ENCODE results near the gene CTAGE4.
"Not testable (repeated sequence)": the region's sequence is repeated elsewhere in the genome, so short reads cannot be mapped to it uniquely, and the experiment has no call there.

Gene CTAGE4

DNA sequence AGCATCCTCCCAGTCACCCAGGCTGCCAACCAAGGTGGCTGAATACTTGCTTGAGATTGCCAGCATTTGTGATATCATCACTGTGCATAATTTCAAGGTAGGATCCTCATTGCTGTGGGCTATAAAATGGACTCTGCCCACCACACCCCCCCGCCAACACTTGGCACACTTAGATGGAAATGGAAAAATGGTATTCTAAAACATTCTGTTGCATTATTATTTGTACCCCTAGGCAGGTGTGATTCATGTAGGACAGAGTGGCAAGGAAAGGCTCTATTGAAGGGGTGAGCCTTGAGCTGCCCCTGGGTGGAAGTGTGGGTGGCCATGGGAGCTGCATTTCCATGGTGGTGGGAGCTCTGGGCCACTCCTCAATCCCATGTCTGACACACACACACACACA is 35.3 kb downstream of the CTAGE4 start:
- not testable (repeated sequence) for DNase-seq

DNA sequence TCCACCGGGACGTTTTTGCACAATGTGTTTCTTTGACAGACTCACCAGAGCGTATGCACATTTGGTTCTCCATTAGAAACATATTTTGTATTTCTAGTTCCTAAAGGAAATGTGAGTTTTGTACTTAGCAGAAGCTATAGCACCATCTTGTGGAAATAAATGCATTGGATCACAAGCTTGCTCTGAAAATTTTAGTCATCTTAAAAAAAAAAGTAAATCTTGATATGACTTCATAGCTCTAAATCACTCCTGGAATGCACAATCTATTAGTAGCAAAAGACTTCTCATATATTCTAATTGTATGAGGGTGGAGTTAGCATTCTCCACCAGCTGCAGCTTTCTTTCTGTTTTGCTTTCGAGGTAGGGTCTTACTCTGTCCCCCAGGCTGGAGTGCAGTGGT is 35.9 kb downstream of the CTAGE4 start:
- not testable (repeated sequence) for DNase-seq

DNA sequence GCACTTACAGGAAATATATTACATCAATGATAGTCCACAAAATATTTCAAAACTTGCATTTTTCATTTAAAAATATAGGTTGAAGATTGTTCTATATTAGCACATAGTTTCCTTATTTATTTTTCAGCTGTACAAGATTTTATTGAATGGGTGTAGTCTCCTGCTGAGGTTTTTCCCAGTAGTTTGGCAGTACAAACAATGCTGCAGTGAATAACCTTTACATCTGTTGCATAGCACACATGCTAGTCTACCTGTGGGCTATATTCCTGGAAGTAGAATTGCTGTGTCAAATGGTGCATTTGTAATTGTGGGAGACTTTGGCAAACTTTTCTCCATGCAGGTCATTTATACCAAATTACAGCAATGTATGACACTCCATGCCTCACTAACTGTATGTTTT is 37.3 kb downstream of the CTAGE4 start:
- not testable (repeated sequence) for DNase-seq

DNA sequence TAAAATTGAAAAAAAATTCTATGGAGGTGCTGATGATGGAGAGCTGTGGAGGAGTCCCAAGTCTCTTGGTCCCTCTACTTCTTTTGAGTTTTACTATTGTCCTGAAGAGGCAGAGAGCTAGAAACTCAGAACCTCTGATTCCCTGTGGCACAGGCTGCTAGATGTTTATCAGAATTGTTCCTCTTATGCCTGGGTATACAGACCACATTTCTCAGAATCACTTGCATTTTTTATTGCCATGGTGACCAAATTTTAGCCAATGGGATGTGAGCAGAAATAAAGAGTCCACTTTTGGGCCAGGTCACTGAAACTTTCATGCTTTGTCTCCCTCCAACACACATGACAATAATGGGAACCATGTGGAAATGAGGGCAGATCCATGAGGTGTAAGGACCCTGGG is 40.4 kb downstream of the CTAGE4 start:
- not testable (repeated sequence) for DNase-seq

DNA sequence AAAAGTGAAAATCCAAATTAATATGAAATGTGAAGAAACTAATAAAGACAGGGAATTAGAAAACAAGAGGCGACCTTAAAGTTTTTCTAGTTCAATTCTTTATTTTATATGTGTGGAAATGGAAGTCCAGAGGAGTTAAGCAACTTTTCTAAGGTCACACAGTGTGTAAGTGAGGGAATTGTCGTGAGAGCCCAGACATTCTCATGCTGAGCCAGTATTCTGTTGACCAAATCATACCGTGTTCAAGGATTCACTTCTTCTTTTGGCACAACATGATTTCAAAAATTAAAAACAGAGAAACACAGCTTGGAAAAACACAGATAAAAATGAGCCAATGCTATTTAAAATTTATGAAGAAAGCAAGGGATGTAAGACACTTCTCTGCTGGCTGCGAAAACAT is 43.6 kb downstream of the CTAGE4 start:
- not testable (repeated sequence) for DNase-seq

DNA sequence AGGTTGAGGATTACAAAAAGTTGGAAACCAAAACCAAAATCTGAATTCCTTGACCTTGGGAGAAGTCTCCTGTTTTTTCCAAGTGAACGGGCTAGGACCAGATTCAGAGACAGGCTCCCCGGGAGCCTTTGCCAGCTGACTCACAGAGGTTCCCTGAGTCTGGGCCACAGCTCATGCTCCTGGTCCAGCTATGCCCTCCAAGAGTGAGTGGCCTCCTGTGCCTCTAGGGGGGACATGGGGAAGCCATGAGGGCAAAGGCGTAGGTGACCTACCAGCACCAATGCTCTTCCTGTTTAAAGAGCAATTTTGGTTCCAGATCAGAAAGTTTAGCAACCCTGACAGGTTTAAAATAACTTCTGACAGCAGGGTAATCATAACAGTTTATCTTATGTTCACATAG is 45.5 kb downstream of the CTAGE4 start:
- not testable (repeated sequence) for DNase-seq

DNA sequence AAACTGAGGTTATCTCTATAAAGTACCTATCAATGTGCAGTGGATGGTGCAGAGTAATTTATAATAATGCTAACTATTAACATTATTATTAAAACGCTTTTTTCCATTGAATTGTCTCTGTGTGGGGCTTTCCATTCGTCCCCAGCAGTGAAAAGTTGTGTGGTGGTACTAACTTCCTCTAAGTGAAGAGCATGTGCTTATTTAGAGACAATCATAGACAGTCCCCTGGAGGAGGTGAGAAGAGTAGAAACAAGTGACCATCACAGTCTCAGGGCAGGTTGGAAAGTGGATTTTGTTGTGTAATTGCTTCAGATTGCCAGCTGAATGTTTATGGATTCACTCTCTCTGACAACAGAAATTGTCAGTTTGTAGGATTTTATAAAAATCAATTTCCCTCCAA is 47.8 kb downstream of the CTAGE4 start:
- DNase-seq = not testable (repeated sequence)

DNA sequence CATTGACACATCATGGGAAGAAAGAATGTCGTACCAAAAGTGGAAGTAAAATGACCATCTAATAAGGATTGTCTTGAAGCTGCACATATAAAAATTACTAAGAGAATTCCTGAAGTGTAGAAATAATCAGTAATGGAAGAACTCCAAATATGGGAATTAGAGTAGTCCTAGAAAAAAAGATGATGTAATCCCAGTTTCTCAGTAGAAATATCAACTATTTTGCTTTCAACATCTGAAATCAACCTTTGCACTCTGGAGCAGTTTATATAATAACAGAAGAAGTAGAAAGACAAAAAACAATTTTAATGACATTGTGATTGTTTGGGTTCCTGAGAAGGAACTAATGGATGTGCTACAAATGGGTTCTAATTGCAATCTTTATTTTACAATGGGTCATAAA is 49.8 kb downstream of the CTAGE4 start:
- DNase-seq = not testable (repeated sequence)

Measured in activated T-cell treated with anti-CD3 and anti-CD28 coated beads, Interleukin-2, amount 50 U/mL, for 1 hour (primary cell).